Erythroblast (primary cell): ENCODE data around the gene DYNLT4.
"Not testable (repeated sequence)": the region's sequence is repeated elsewhere in the genome, so short reads cannot be mapped to it uniquely, and the experiment has no call there.

Experiments used
- DNase-seq, 2 experiments: peaks; one replicate each; lab custom pipeline; 2025; lab: John Stamatoyannopoulos, UW
- GATA1 ChIP-seq: IDR thresholded peaks from 2 replicates; pipeline ENCODE4 v1.6.1; 2011; ENCODE audit warnings: low read depth, mild to moderate bottlenecking, control low read depth, low read length, moderate library complexity
- POLR2A ChIP-seq: IDR thresholded peaks from 2 replicates; pipeline ENCODE4 v1.6.1; 2011; ENCODE audit warnings: mild to moderate bottlenecking, low read length

The DYNLT4 gene, protein sequence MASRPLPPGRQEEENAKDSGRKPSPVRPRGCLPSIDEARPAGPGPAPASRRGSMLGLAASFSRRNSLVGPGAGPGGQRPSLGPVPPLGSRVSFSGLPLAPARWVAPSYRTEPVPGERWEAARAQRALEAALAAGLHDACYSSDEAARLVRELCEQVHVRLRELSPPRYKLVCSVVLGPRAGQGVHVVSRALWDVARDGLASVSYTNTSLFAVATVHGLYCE

DNA sequence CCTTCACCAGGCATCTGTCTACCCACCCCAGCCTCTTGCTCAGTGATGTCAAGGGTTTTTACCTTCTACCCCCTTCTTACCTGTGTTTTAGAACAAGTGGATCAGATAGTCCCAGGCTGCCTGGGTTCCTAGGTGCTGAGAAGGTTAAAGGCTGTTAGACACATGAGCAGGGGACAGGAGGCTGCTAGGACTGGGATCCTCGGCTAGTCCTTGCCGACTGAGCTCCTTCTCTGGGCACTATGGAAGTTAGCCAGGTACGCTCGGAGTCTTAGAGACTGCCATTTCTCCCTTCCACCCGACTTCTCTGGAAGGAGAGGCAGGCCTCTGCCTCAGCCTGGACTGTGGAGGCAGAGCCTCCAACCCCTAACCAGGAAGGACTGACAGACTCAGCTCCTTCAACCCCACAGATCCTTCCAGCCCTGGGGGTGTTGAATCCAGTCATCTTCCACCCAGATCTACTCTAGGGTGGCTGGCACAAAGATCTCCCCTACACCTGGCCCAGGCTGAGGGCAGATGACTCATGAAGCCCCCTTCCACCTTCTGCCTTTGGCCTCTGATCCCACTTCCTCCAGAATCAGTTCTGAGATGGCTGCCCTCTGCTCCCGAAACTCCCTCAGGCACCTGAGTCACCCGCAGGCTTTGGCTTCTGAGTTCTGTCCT lies at the start of gene DYNLT4:
DYNLT4 (minus strand) TSS at position 648 of the 660 bp plus-strand sequence. CDS start 683 bp downstream, outside the sequence.
- TF ChIP-seq GATA1 (no peak), POLR2A (no peak)
- no peak for DNase-seq

DNA sequence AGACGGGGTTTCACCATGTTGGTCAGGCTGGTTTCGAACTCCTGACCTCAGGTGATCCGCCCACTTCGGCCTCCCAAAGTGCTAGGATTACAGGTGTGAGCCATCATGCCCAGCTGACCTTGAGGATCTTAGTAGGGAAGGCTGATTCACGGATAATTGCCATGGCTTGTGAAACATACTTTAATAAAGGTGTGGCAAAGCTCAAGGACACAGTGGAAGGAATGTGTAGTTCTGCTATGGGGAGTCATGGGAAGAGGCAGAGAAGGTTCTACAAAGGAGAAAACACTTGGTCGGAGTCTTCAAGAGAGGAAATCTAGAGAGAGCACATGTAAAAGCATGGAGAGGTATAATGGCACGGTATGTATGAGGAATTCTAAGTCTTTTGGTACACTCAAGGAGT lies 48.6 kb upstream of the DYNLT4 start:
- DNase-seq, result no peak
- TF ChIP-seq POLR2A (no peak), GATA1 (no peak)

DNA sequence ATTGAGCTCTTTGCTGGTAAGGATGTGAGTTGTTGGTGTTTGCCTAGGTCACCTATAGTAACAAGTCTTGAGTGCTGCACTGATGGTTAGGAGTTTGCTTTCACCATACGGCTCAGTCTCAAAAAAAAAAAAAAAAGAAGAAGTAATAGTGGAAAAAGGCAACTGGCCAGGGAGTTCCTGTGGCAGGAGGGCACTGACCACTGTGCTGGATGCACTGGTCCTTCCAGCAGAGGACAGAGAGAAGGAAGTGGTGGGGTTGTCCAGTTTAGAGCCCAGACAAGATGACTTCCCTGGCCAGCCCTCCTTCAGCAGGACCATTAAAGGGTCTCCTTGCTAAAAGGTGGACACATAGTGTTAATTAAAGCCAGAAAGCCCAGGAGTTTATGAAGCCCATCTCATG lies 47.8 kb upstream of the DYNLT4 start:
- no peak for TF ChIP-seq POLR2A
- no peak for DNase-seq

DNA sequence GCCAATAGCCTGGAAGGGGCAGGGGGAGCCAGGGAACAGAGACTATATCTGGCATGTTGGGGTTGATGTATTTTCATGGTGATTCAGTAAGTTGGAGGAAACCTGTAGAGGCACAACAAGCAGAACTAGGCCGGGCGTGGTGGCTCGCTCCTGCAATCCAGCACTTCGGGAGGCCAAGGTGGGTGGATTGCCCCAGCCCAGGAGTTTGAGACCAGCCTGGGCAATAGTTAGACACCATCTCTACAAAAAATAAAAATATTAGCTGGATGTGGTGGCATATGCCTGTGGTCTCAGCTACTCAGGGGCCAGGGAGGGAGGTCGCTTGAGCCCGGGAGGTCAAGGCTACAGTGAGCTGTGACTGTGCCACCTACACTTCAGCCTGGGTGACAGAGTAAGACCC lies 46.0 kb upstream of the DYNLT4 start:
- TF ChIP-seq POLR2A, result no peak
- no peak for TF ChIP-seq GATA1
- no peak for DNase-seq

GRCh38 chr1:44851308-44851707 lies 44.2 kb upstream of the DYNLT4 start:
- TF ChIP-seq GATA1 (no peak), POLR2A (no peak)

GRCh38 chr1:44849575-44850132 lies 42.5 kb upstream of the DYNLT4 start:
- DNase-seq, result no peak
- no peak for TF ChIP-seq GATA1
- no peak for TF ChIP-seq POLR2A

More at GRCh38 chr1:44851308-44851707, 44.2 kb upstream of the DYNLT4 start:
- no peak for DNase-seq

- no peak for DNase-seq
- no peak for TF ChIP-seq POLR2A
- TF ChIP-seq GATA1, result no peak
Observed at GRCh38 chr1:44848456-44849181, 41.5 kb upstream of the DYNLT4 start.

- TF ChIP-seq POLR2A, result no peak
- no peak for TF ChIP-seq GATA1
- DNase-seq, result no peak
Observed at GRCh38 chr1:44847845-44848244, 40.7 kb upstream of the DYNLT4 start.

DNA sequence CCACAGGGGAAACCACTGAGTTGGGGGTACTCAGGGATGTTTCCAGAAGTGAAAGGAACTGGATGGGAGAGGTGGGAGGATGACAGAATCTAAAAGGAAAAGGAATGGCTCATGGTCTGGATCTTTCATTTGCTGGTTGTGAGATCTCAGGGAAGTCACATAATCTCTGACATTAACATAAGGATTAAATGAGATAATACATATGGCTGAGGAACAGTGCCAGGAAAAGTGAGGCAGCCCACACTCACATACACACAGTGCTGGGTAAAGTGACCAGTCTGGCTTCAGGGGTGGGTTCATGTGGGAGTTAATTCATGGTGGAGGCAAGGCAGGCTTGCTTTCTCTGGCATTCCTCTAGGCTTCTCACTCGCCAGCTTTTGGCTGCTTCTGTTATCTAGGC lies 39.8 kb upstream of the DYNLT4 start:
- DNase-seq, result no peak
- TF ChIP-seq POLR2A (no peak), GATA1 (no peak)

DNA sequence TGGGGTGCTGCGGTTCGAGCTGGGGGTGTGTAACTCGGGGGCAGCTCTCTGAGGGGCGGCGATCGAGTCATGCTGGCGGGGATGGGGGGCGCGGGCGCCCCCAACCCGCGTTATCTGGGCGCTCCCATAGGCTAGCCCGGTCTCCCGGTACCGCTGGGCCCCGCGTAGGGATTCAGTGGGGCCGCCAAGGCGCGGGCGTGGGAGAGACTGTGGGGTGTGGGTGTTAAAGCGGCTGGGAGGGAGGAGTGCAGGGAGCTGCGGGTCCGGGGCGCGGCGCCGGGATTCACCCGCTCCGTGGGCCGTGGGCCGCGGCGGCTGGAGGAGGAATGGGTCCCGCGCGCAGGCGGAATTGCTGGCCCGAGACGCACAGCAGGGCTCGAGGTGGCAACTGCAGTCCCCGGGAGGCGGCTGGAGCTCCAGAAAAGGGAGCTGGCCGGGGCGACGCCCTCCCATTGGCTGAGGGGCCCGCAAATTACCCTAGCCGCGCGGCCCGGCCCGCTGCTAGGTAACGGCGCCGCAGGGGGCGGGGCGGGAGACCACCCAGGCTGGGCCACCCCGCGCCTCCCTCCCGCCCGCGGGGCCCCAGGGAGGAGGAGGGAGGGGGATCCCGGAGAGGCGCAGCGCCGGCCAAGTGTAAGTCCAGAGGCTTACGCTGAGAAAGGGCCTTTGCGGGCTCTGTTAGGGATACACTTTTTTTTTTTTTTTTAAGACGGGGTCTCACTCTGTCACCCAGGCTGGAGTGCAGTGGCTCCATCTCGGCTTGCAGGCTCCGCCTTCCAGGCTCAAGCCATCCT lies 35.9 kb upstream of the DYNLT4 start, which contains the start of gene PTCH2:
PTCH2 (minus strand) TSS at position 392 of the 794 bp plus-strand sequence; CDS start at position 71, 321 bp downstream.
- TF ChIP-seq POLR2A (no peak), GATA1 (no peak)
- peak; percentile 67 for DNase-seq

DNA sequence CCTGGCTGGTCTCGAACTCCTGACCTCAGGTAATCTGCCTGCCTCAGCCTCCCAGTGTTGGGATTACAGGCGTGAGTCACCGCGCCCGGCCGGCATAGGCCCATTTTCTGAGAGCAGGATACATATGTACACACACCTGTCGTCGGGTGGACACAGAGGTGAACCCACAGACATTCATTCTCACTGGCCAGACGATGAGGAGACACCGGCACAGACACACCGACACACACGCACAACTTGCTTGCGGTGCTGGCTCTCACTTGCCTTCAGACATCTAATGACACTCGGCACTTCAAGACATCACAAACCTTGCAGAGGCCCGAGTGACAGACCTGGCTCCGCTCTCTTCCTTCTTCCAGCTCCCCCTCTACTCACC lies 35.3 kb upstream of the DYNLT4 start:
- DNase-seq, result peak in 1 of 2 experiments; percentile 23

DNA sequence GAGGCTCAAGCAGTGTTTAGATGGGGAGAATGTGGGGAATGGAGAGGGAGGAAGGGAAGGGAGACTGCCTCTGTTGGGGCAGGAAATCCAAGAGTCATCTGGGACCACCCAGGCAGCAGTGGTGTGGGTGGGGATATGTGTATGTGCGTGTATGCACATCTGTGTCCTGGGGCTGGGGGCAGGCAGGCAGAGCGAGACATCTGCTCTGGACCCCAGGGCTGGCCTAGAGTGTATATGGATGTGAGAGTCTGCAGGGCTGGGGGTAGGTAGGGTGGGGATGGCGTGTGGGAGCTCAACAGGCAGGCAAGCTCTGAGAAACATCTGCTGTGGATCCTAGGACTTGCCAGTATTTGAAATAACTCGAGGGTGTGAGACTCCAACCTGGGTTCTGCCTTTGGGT lies 32.4 kb upstream of the DYNLT4 start:
- TF ChIP-seq GATA1 (no peak), POLR2A (no peak)
- DNase-seq, result no peak

More for the DNA sequence above, 35.3 kb upstream of the DYNLT4 start:
- TF ChIP-seq GATA1, result no peak
- no peak for TF ChIP-seq POLR2A

DNA sequence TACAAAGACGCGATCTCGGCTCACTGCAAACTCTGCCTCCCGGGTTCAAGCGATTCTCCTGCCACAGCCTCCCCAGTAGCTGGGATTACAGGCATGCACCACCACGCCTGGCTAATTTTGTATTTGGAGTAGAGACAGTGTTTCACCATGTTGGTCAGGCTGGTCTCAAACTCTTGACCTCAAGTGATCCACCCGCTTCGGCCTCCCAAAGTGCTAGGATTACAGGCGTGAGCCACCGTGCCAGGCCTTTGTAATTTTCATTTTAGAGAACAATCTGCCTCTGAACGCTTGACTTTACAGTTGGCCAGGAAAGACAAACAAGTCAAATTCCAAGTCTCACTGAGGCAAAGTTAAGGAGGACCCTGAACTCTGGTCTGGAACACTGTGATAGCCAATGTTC lies 31.1 kb upstream of the DYNLT4 start:
- DNase-seq, result not testable (repeated sequence)
